Lung (tissue), 13 donors: ENCODE measurements around the gene FAM25G. TPM values are rescaled to one million over a fixed set of nuclear protein-coding genes. Genes with fewer than 3 reads are reported as not detected.

Experiments
- ATAC-seq: fragments of 200-7000 bp; cut with Tn5 transposase; one replicate; pipeline ENCODE4 v1.9.1; 2020; ENCODE audit warnings: moderate number of reproducible peaks; ENCODE audit not compliant: insufficient read depth, low FRiP score
- DNase-seq, 3 donors: peaks; one replicate each; pipeline ENCODE4 v3.0.0-alpha.2; 2013 to 2017
- H3K27ac ChIP-seq, 2 donors: one replicate each; pipeline ENCODE4 v1.5.1; 2013; ENCODE audit warnings: mild to moderate bottlenecking in 2 of 2, moderate library complexity in 2 of 2, control low read depth in 1 of 2, inconsistent platforms in 1 of 2, low read depth in 1 of 2, low read length in 1 of 2
- H3K27me3 ChIP-seq, 3 donors: one replicate each; pipeline ENCODE4 v1.5.1; 2013; ENCODE audit warnings: low read length in 2 of 3; ENCODE audit not compliant: control insufficient read depth in 3 of 3, insufficient read depth in 3 of 3
- H3K36me3 ChIP-seq, 4 donors: one replicate each; pipeline ENCODE4 v1.5.1; 2013; ENCODE audit warnings: low read length in 4 of 4, mild to moderate bottlenecking in 1 of 4, moderate library complexity in 1 of 4; ENCODE audit not compliant: control insufficient read depth in 4 of 4, insufficient read depth in 4 of 4
- H3K4me1 ChIP-seq, 5 donors: one replicate each; pipeline ENCODE4 v1.5.1; 2013; ENCODE audit warnings: low read length in 5 of 5, mild to moderate bottlenecking in 2 of 5, moderate library complexity in 1 of 5; ENCODE audit not compliant: control insufficient read depth in 5 of 5, insufficient read depth in 5 of 5
- H3K4me3 ChIP-seq: one replicate; pipeline ENCODE4 v1.5.1; 2013; ENCODE audit warnings: mild to moderate bottlenecking, control low read depth, moderate library complexity
- H3K9ac ChIP-seq, 2 donors: one replicate each; pipeline ENCODE4 v1.5.1; 2013; ENCODE audit warnings: low read length in 2 of 2, control low read depth in 1 of 2; ENCODE audit not compliant: insufficient read depth in 1 of 2
- H3K9me3 ChIP-seq, 4 donors: one replicate each; pipeline ENCODE4 v1.5.1; 2013; ENCODE audit warnings: low read length in 3 of 4, mild to moderate bottlenecking in 1 of 4, moderate library complexity in 1 of 4; ENCODE audit not compliant: control insufficient read depth in 4 of 4, insufficient read depth in 3 of 4
- CTCF ChIP-seq: IDR thresholded peaks from 2 replicates; pipeline ENCODE4 v1.5.1; 2012; ENCODE audit warnings: mild to moderate bottlenecking; ENCODE audit errors: control extremely low read depth, extremely low read depth
- WGBS, 2 donors: extraction: QIAGEN DNeasy Blood & Tissue Kit; methylation state at CpG; one replicate each; pipeline ENCODE4 v1.1.7; 2013; 5-methylcytosine and 5-hydroxymethylcytosine counted together
- polyA plus RNA-seq, 2 donors: library from polyadenylated mRNA; stranded (reverse); fragments of 200-250 nt; gene quantifications; one replicate each; pipeline ENCODE4 v1.2.1, GENCODE V29; 2013
- small RNA-seq: library from RNA; depleted of rRNA; stranded (forward); fragments of <200 nt; gene quantifications from one replicate; pipeline ENCODE3, GENCODE V24; 2014; ENCODE audit warnings: low replicate concordance
- total RNA-seq, 2 donors: library from RNA; depleted of rRNA in 1 of 2; stranded (reverse); fragments of >200 nt in 1 of 2; gene quantifications; one replicate each; pipeline ENCODE4 v1.2.1, GENCODE V29; 2014 to 2021
- donor health status: control.
- donor health status: control.
- donor health status: Bipolar disorder and iron deficiency.
- donor health status: healthy.
- donor health status: DM: yes; HTN: yes; CAD: no.

Gene FAM25G
- total and polyA plus RNA-seq, 4 donors: not detected

DNA sequence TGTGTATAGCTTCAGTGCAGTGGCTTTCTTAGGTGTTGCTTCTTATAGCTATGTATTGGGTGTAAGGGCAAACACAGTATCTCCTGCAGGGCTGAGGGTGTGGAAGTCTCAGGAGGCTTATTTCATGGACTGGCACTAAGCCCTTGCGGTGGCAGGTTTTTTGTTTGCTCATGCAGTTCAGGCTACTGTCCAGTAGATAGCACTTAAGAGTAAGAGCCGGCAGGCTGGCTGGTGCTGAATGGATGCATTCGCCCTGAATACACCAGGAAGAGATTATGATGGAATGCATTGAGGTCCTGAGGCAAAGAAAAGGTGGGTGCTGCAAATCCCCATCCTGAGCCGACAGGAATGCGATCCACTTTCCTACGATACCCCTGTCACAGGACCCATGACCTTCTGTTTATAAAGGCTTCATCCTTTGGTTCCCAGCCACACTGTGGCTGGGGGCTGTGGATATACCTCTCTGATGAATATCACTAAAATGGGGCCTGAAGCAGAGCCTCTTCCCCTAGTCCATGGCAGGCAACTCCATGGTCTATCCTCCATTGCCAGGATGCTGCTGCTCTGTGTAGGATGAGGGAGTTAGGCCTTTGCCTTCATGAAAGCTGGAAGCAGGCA lies 52.5 kb downstream of the FAM25G start:
- Histone ChIP-seq H3K36me3 (no peaks in the 10 kb centered on the region), H3K4me1 (no peaks in the 10 kb centered on the region), H3K9me3 (peaks cover 0 to 4% (median 0%) of the 10 kb centered on the region in 4 donors), H3K4me3 (no peak overlapping the region), H3K27ac (no peak overlapping the region), H3K27me3 (peaks cover 0 to 2% (median 0%) of the 10 kb centered on the region in 3 donors), H3K9ac (no peak overlapping the region)
- peak in 1 of 3 donors; percentile 16 for DNase-seq
- TF ChIP-seq CTCF: no peak
- no peak for ATAC-seq
- WGBS, 2 donors: 57 to 65% methylated on average over 6 of the region's 6 CpGs

Small RNAs within 50 kb of the gene (small RNA-seq; reads per million reads assigned to genes)
- gene AL591684.3 (not detected), gene RNA5SP312 (not detected)

Other genes with a start within 250 kb of the FAM25G start
- gene GDF10, start 191.5 kb downstream of the FAM25G start, total RNA-seq: 10 to 100 TPM; 30.3 to 34.7 TPM
- gene GDF10, start 191.5 kb downstream of the FAM25G start, polyA plus RNA-seq: 1 to 10 TPM; 2.3 to 3.0 TPM
- not detected for gene GDF2, start 169.2 kb downstream of the FAM25G start, total RNA-seq
- not detected for gene GDF2, start 169.2 kb downstream of the FAM25G start, polyA plus RNA-seq
- not detected for gene RBP3, start 143.3 kb downstream of the FAM25G start, total RNA-seq
- gene RBP3, start 143.3 kb downstream of the FAM25G start, polyA plus RNA-seq: under 1 TPM in 1 of 2 donors, not detected in 1; 0.01 TPM
- under 1 TPM; 0.37 to 0.64 TPM for gene ZNF488, start 107.4 kb downstream of the FAM25G start, total RNA-seq
- gene ZNF488, start 107.4 kb downstream of the FAM25G start, polyA plus RNA-seq: under 1 TPM; 0.15 to 0.47 TPM
- gene ANXA8, start 7.6 kb downstream of the FAM25G start, total RNA-seq: 10 to 100 TPM in 1 of 2 donors, under 1 TPM in 1; 0.68 to 19.7 TPM
- 10 to 100 TPM; 12.5 to 13.7 TPM for gene ANXA8, start 7.6 kb downstream of the FAM25G start, polyA plus RNA-seq
- gene AGAP9, start 31.9 kb upstream of the FAM25G start, total RNA-seq: 1 to 10 TPM; 4.4 to 8.7 TPM
- 1 to 10 TPM; 3.6 to 6.5 TPM for gene AGAP9, start 31.9 kb upstream of the FAM25G start, polyA plus RNA-seq